ENCODE measurements around the gene CAPN13. TPM values are rescaled to one million over a fixed set of nuclear protein-coding genes. Genes with fewer than 3 reads are reported as not detected.

CAPN13 gene
- total RNA-seq, 3 donors from 2014 or later: 33.8 to 44.6 TPM; not detected in 1

GRCh38 chr2:30769481-30769780 lies 37.8 kb downstream of the CAPN13 start:
- no peaks in the 10 kb centered on the region for H3K36me3 ChIP-seq
- H3K27ac ChIP-seq: no peak overlapping the region
- H3K4me3 ChIP-seq: no peak overlapping the region
- H3K27me3 ChIP-seq: no peaks in the 10 kb centered on the region
- TF ChIP-seq POLR2AphosphoS5 (IDR thresholded peaks at IDR 0.05) (no peak), POLR2A (IDR thresholded peaks at IDR 0.05) (no peak)
- TF ChIP-seq, protein P1, sequence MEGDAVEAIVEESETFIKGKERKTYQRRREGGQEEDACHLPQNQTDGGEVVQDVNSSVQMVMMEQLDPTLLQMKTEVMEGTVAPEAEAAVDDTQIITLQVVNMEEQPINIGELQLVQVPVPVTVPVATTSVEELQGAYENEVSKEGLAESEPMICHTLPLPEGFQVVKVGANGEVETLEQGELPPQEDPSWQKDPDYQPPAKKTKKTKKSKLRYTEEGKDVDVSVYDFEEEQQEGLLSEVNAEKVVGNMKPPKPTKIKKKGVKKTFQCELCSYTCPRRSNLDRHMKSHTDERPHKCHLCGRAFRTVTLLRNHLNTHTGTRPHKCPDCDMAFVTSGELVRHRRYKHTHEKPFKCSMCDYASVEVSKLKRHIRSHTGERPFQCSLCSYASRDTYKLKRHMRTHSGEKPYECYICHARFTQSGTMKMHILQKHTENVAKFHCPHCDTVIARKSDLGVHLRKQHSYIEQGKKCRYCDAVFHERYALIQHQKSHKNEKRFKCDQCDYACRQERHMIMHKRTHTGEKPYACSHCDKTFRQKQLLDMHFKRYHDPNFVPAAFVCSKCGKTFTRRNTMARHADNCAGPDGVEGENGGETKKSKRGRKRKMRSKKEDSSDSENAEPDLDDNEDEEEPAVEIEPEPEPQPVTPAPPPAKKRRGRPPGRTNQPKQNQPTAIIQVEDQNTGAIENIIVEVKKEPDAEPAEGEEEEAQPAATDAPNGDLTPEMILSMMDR (IDR thresholded peaks at IDR 0.05): no peak
- no peaks in the 10 kb centered on the region for H3K9me3 ChIP-seq
- DNase-seq (ENCODE audit: low spot score in 2 of 2): no peak
- intact Hi-C loops (cut with DNase I; ENCODE audit: low total_unique reads): no loop called here
- H3K4me1 ChIP-seq: no peaks in the 10 kb centered on the region

DNA sequence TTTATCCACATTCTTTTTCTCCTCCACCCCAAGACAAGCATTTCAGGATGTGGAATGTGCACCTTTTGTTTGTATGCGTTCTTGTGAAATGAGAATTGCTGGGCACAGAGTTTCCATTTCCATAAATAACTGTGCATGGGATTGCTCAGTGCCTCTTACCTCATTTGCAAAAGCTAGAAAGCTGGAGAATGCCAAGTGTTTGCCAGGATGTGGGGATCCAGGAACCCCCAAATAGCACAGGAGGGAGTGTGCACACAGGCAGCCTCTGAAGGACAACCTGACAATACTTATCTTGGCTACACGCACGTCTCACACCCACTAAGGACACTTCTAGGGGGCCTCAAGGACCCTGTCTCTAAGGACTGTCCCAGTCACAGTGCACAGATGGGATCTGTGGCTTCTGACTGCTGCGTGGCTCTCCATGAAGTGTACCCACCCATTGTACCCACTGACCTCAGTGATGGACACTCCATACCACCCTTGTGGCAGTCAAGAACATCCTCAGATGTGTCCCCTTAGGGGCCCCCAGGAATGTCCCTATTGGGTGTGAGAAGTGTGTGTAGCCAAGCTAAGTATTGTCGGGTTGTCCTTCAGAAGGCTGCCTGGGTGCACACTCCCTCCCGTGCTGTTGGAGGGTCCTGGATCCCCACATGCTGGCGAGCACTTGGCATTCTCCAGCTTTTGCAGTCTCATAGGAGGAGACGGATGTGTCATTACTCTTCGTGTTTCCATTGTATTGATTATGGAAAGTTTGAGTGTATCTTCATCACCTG lies 38.4 kb downstream of the CAPN13 start:
- no peak for DNase-seq (ENCODE audit: low spot score in 2 of 2)
- Histone ChIP-seq H3K9me3 (no peaks in the 10 kb centered on the region), H3K4me1 (no peaks in the 10 kb centered on the region), H3K27ac (no peak overlapping the region), H3K27me3 (no peaks in the 10 kb centered on the region), H3K4me3 (no peak overlapping the region), H3K36me3 (no peaks in the 10 kb centered on the region)
- no peak for TF ChIP-seq POLR2AphosphoS5 (IDR thresholded peaks at IDR 0.05)
- intact Hi-C loops (cut with DNase I; ENCODE audit: low total_unique reads): no loop called here

DNA sequence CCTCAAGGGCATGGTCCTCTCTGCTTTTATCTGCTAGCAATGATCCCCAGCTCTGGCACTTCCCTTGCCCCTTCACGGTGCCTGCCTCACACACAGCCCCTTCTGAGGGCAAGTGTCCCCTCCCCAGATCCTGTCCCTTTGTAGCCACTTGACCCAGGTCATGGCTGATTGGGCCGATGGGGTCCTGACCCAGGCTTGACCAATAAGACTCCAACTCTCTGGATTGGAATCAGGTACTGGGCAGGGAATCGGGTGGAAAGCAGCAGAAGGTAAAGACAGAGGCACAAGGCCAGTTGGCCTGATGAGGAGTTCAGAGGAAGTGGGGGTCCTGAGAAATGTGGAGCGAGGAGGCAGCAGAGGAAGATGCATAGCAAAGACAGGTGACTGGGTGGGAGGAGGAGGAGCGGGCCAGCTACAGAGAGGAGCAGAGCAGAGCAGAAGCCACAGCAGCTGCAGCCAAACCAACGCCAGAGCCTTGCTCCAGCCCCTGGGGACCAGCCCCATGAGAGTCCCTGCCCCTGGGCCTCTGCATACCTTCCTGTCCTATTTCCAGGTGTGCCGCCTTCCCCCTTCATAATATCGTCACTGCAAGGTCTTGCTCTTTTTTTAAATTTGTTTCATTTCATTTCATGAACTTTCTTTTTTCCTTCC lies 39.1 kb downstream of the CAPN13 start:
- no peaks in the 10 kb centered on the region for H3K4me1 ChIP-seq
- no peaks in the 10 kb centered on the region for H3K27me3 ChIP-seq
- no peak for DNase-seq (ENCODE audit: low spot score in 2 of 2)
- TF ChIP-seq POLR2AphosphoS5 (IDR thresholded peaks at IDR 0.05): no peak
- no peak overlapping the region for H3K27ac ChIP-seq
- no peak overlapping the region for H3K4me3 ChIP-seq
- H3K36me3 ChIP-seq: no peaks in the 10 kb centered on the region
- H3K9me3 ChIP-seq: no peaks in the 10 kb centered on the region
- intact Hi-C loops (cut with DNase I; ENCODE audit: low total_unique reads): no loop called here

DNA sequence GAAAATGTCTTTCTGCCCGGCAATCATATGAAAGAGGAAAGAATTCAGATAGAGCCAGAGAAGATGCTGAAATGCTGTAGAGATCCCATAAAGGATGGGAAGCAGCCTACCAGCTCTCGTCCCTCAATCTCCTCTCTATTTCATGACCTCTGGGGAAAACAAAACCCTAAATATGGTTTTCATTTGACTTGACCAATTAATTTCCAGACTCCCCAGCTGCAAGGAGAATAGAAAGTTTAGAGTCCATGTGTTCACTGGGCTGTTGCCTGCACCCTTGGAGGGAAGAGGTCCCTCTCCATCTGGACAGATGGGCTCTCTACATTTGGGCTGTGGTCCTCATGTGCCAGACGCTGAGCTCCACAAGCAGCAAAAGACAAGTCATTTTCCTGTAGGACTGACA lies 40.6 kb downstream of the CAPN13 start:
- H3K9me3 ChIP-seq: no peaks in the 10 kb centered on the region
- H3K27me3 ChIP-seq: no peaks in the 10 kb centered on the region
- no peaks in the 10 kb centered on the region for H3K4me1 ChIP-seq
- H3K4me3 ChIP-seq: no peak overlapping the region
- no peak for DNase-seq (ENCODE audit: low spot score in 2 of 2)
- H3K27ac ChIP-seq: no peak overlapping the region
- intact Hi-C loops (cut with DNase I; ENCODE audit: low total_unique reads): no loop called here
- TF ChIP-seq POLR2AphosphoS5 (IDR thresholded peaks at IDR 0.05) (no peak), POLR2A (IDR thresholded peaks at IDR 0.05) (no peak)
- TF ChIP-seq, protein P1 (IDR thresholded peaks at IDR 0.05): no peak
- no peaks in the 10 kb centered on the region for H3K36me3 ChIP-seq

- no peak for DNase-seq (ENCODE audit: low spot score in 2 of 2)
- Histone ChIP-seq H3K9me3 (no peaks in the 10 kb centered on the region), H3K27me3 (no peaks in the 10 kb centered on the region), H3K4me3 (no peak overlapping the region), H3K27ac (no peak overlapping the region), H3K4me1 (no peaks in the 10 kb centered on the region), H3K36me3 (no peaks in the 10 kb centered on the region)
- TF ChIP-seq POLR2A (IDR thresholded peaks at IDR 0.05) (no peak), POLR2AphosphoS5 (IDR thresholded peaks at IDR 0.05) (no peak)
- TF ChIP-seq, protein P1 (IDR thresholded peaks at IDR 0.05): no peak
- intact Hi-C loops (cut with DNase I; ENCODE audit: low total_unique reads): no loop called here
Measured at GRCh38 chr2:30765876-30766470, 41.3 kb downstream of the CAPN13 start.

DNA sequence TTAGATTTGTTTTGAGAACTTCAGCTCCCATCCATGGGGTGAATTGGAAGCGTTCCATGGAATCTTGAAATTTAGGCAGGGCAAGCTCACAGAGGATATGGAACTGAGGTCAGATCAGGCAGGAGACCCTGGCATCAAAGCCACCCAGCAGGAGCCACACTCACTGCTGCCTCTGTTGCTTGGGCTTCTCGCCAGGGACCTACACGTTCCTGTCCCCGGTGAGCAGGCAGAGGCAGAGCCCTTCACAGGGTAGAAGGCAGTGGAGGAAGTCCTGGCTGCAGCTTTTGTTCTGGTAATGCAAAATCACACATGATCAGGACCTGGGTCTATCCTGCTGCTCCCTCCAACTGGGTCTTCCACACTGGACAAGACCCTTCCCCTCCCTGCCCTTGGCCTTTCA lies 42.1 kb downstream of the CAPN13 start:
- Histone ChIP-seq H3K9me3 (no peaks in the 10 kb centered on the region), H3K4me1 (no peaks in the 10 kb centered on the region), H3K36me3 (no peaks in the 10 kb centered on the region), H3K27me3 (no peaks in the 10 kb centered on the region), H3K4me3 (no peak overlapping the region), H3K27ac (no peak overlapping the region)
- DNase-seq (ENCODE audit: low spot score in 2 of 2): no peak
- TF ChIP-seq, protein P1 (IDR thresholded peaks at IDR 0.05): no peak
- TF ChIP-seq POLR2A (IDR thresholded peaks at IDR 0.05): no peak
- TF ChIP-seq POLR2AphosphoS5 (IDR thresholded peaks at IDR 0.05): no peak
- intact Hi-C loops (cut with DNase I; ENCODE audit: low total_unique reads): no loop called here

Measured in breast epithelium (tissue), 4 donors.